ENCODE results near the gene RIBC2. TPM values are rescaled to one million over a fixed set of nuclear protein-coding genes. Genes with fewer than 3 reads are reported as not detected.
A peak's percentile ranks its signal among the peaks of the same experiment; 100 is the strongest.
"Not testable (repeated sequence)": the region's sequence is repeated elsewhere in the genome, so short reads cannot be mapped to it uniquely, and the experiment has no call there.

The RIBC2 gene
- total RNA-seq, 1 donor from 2014 or later: 2.6 TPM

GRCh38 chr22:45435544-45436139 is 22.1 kb downstream of the RIBC2 start:
- intact Hi-C loops (cut with DNase I): no loop called here
- Histone ChIP-seq H3K4me1 (peaks cover 9% of the 10 kb centered on the region), H3K4me3 (no peak overlapping the region), H3K36me3 (no peaks in the 10 kb centered on the region), H3K27me3 (ENCODE audit: low read depth) (no peaks in the 10 kb centered on the region), H3K9me3 (no peaks in the 10 kb centered on the region), H3K27ac (peak overlapping the region; percentile 66)
- DNase-seq (peak; percentile 87), ATAC-seq (peak; percentile 94 to 95)
- TF ChIP-seq CTCF (IDR thresholded peaks at IDR 0.05): peak; percentile 98

GRCh38 chr22:45436871-45437517 is 23.5 kb downstream of the RIBC2 start:
- peaks cover 16% of the 10 kb centered on the region for H3K4me1 ChIP-seq
- H3K27me3 ChIP-seq (ENCODE audit: low read depth); H3K9me3 ChIP-seq; H3K27ac ChIP-seq; DNase-seq; H3K36me3 ChIP-seq; H3K4me3 ChIP-seq; ATAC-seq; intact Hi-C loops (cut with DNase I): not testable (repeated sequence)

- no peak for DNase-seq
- Histone ChIP-seq H3K36me3 (no peaks in the 10 kb centered on the region), H3K4me1 (peaks cover 16% of the 10 kb centered on the region), H3K27ac (no peak overlapping the region), H3K27me3 (ENCODE audit: low read depth) (no peaks in the 10 kb centered on the region), H3K9me3 (no peaks in the 10 kb centered on the region), H3K4me3 (no peak overlapping the region)
- TF ChIP-seq CTCF (IDR thresholded peaks at IDR 0.05): no peak
- ATAC-seq: no peak
- intact Hi-C loops (cut with DNase I): no loop called here
These were observed 24.8 kb downstream of the RIBC2 start for GRCh38 chr22:45438336-45438735.

- H3K27ac ChIP-seq; H3K9me3 ChIP-seq; intact Hi-C loops (cut with DNase I); H3K4me3 ChIP-seq; DNase-seq; H3K36me3 ChIP-seq; H3K27me3 ChIP-seq (ENCODE audit: low read depth); H3K4me1 ChIP-seq; ATAC-seq: not testable (repeated sequence)
These were observed 27.2 kb downstream of the RIBC2 start for GRCh38 chr22:45440688-45441087.

DNA sequence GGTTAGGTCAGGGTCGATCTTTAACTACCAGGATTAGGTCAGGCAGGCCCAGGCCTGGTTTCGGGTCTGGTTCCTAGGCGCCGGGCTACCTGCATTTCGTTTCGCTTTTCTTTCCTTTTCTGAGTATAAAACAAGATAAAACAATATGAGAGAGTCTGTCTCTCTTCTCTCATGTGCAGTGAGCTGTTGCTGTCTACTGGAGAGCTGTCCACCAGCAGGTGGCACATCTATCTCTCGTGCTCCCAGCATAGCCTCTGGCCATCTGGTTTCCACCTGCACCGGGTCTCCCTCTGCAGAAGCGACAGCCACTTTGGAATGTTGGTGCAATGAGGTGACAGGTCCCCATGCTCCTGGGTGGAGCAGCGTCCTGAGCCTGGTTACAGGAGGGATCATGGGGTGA is 27.6 kb downstream of the RIBC2 start:
- Histone ChIP-seq H3K27me3 (ENCODE audit: low read depth) (no peaks in the 10 kb centered on the region), H3K9me3 (no peaks in the 10 kb centered on the region), H3K27ac (no peak overlapping the region), H3K4me1 (peaks cover 7% of the 10 kb centered on the region), H3K4me3 (no peak overlapping the region), H3K36me3 (no peaks in the 10 kb centered on the region)
- TF ChIP-seq CTCF (IDR thresholded peaks at IDR 0.05): peak; percentile 55
- DNase-seq (no peak), ATAC-seq (peak; percentile 72 to 73)
- intact Hi-C loops (cut with DNase I): no loop called here

GRCh38 chr22:45442116-45442515 is 28.6 kb downstream of the RIBC2 start:
- DNase-seq (no peak), ATAC-seq (no peak)
- Histone ChIP-seq H3K4me3 (no peak overlapping the region), H3K27me3 (ENCODE audit: low read depth) (no peaks in the 10 kb centered on the region), H3K36me3 (no peaks in the 10 kb centered on the region), H3K4me1 (peaks cover 7% of the 10 kb centered on the region), H3K9me3 (no peaks in the 10 kb centered on the region), H3K27ac (no peak overlapping the region)
- no peak for TF ChIP-seq CTCF (IDR thresholded peaks at IDR 0.05)
- intact Hi-C loops (cut with DNase I): no loop called here
